ENCODE results near the gene SOBP. TPM values are rescaled to one million over a fixed set of nuclear protein-coding genes. Genes with fewer than 3 reads are reported as not detected.

SOBP gene
- total RNA-seq, 2 experiments from 2014 or later, result 0.05 to 0.17 TPM

DNA sequence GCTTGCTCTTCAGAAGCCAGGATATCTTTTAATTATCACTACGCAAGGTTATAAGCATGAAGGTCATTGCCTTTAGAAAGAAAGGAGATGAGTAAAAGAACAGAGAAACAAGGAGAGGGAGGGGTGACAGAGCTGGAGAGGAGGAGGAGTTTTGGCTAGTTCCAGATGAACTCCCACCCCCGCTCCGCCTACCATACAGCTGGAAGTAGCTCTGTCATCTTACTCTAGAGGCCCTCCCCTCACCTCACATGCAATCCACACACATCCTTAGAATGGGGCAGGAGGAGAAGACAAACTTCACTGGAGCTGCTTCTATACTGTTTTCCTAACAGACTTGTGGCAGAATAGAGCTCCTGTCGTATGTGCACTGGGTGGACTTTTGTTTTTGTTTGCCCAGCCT lies 189.5 kb downstream of the SOBP start:
- DNase-seq, result no peak

DNA sequence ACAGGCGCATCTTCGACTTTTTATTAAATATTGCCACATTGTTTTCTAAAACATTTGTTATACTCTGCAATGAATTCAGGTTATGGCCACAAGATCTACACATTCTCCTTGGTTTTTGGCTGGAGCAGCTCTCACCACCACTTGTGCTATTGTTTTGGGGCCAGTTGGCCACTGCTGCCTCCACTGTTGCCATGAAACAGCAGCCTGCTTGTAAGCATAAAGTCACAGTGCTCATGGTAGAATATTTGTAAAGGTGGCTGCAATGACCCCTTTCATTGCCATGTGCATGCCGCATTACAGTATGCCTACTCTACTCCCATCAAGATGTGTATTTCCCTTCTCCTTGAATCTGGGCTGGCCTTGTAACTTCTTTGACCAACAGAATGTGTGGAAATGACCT lies 192.8 kb downstream of the SOBP start:
- Mint-ChIP-seq H3K36me3 (ENCODE audit: low read depth) (no peaks in the 10 kb centered on the region), H3K27ac (no peak overlapping the region), H3K4me1 (ENCODE audit: low read depth) (no peaks in the 10 kb centered on the region), H3K9me3 (peaks cover 4% of the 10 kb centered on the region), H3K27me3 (peaks cover 4% of the 10 kb centered on the region), H3K4me3 (no peak overlapping the region)
- CTCF ChIA-PET, result no interaction called here
- Histone ChIP-seq H3K27ac (ENCODE audit: low read depth in 1 of 2, low read length in 2 of 2) (no peak overlapping the region), H3K27me3 (ENCODE audit: control insufficient read depth in 1 of 2, insufficient read depth in 2 of 2, low read length in 2 of 2) (no peaks in the 10 kb centered on the region), H3K4me3 (ENCODE audit: low read length) (no peak overlapping the region), H3K4me1 (ENCODE audit: insufficient read depth, low read length) (no peaks in the 10 kb centered on the region), H3K36me3 (ENCODE audit: insufficient read depth, low read length) (no peaks in the 10 kb centered on the region), H3K9me3 (ENCODE audit: control insufficient read depth in 1 of 2, insufficient read depth in 1 of 2, low read length in 2 of 2) (no peaks in the 10 kb centered on the region)
- no peak for DNase-seq
- POLR2A ChIA-PET, result no interaction called here
- ATAC-seq (ENCODE audit: poor library complexity), result no peak
- TF ChIP-seq, protein P1, sequence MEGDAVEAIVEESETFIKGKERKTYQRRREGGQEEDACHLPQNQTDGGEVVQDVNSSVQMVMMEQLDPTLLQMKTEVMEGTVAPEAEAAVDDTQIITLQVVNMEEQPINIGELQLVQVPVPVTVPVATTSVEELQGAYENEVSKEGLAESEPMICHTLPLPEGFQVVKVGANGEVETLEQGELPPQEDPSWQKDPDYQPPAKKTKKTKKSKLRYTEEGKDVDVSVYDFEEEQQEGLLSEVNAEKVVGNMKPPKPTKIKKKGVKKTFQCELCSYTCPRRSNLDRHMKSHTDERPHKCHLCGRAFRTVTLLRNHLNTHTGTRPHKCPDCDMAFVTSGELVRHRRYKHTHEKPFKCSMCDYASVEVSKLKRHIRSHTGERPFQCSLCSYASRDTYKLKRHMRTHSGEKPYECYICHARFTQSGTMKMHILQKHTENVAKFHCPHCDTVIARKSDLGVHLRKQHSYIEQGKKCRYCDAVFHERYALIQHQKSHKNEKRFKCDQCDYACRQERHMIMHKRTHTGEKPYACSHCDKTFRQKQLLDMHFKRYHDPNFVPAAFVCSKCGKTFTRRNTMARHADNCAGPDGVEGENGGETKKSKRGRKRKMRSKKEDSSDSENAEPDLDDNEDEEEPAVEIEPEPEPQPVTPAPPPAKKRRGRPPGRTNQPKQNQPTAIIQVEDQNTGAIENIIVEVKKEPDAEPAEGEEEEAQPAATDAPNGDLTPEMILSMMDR (IDR thresholded peaks at IDR 0.05), result no peak
- intact Hi-C loops (cut with DNase I, micrococcal nuclease), result no loop called here

More for the DNA sequence above, 189.5 kb downstream of the SOBP start:
- Mint-ChIP-seq H3K9me3 (peaks cover 4% of the 10 kb centered on the region), H3K27ac (no peak overlapping the region), H3K27me3 (peaks cover 4% of the 10 kb centered on the region), H3K4me3 (no peak overlapping the region), H3K36me3 (ENCODE audit: low read depth) (no peaks in the 10 kb centered on the region), H3K4me1 (ENCODE audit: low read depth) (peaks cover 4% of the 10 kb centered on the region)
- TF ChIP-seq, protein P1 (IDR thresholded peaks at IDR 0.05), result no peak
- POLR2A ChIA-PET, result interaction anchor here (0.6 kb wide), 1 partner anchor 29 kb away, joined by 3 read pairs; no protein-coding TSS in a partner anchor
- no peak for ATAC-seq (ENCODE audit: poor library complexity)
- Histone ChIP-seq H3K27me3 (ENCODE audit: control insufficient read depth in 1 of 2, insufficient read depth in 2 of 2, low read length in 2 of 2) (no peaks in the 10 kb centered on the region), H3K9me3 (ENCODE audit: control insufficient read depth in 1 of 2, insufficient read depth in 1 of 2, low read length in 2 of 2) (no peaks in the 10 kb centered on the region), H3K27ac (ENCODE audit: low read depth in 1 of 2, low read length in 2 of 2) (no peak overlapping the region), H3K4me3 (ENCODE audit: low read length) (no peak overlapping the region), H3K4me1 (ENCODE audit: insufficient read depth, low read length) (peaks cover 11% of the 10 kb centered on the region), H3K36me3 (ENCODE audit: insufficient read depth, low read length) (no peaks in the 10 kb centered on the region)
- intact Hi-C loops (cut with DNase I, micrococcal nuclease), result loop anchor here in 1 of 2 experiments (10.0 kb wide), 1 partner anchor 545 kb away; no protein-coding TSS in a partner anchor
- CTCF ChIA-PET, result interaction anchor here (0.7 to 1.5 kb wide), 3 partner anchors 9 to 188 kb away, joined by 3 to 4 read pairs (median 4); no protein-coding TSS in a partner anchor

DNA sequence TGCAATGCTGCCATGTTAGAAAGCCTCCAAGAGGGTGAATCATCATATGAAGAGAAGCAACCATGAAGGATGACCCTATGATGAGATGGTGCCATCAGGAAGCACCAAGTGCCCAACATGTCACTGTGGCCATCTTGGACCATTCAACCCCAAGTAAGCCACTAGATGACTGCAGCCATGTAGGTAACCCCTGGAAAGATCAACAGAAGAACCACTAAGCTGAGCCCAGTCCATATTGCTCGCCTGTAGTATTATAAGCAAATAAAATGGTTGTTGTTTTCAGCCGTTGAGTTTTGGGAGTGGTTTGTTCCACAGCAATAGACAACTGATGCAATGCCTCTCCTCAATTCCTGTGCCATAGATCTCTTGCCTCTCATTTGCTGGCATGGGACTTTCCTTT lies 193.3 kb downstream of the SOBP start:
- CTCF ChIA-PET, result no interaction called here
- no peak overlapping the region for H3K27ac Mint-ChIP-seq

More for the DNA sequence above, 193.3 kb downstream of the SOBP start:
- H3K27me3 ChIP-seq (ENCODE audit: control insufficient read depth in 1 of 2, insufficient read depth in 2 of 2, low read length in 2 of 2), result no peaks in the 10 kb centered on the region
- no peak overlapping the region for H3K4me3 ChIP-seq (ENCODE audit: low read length)
- ATAC-seq (ENCODE audit: poor library complexity) (no peak), DNase-seq (no peak)
- intact Hi-C loops (cut with DNase I, micrococcal nuclease), result no loop called here
- H3K36me3 ChIP-seq (ENCODE audit: insufficient read depth, low read length), result no peaks in the 10 kb centered on the region
- no peak overlapping the region for H3K27ac ChIP-seq (ENCODE audit: low read depth in 1 of 2, low read length in 2 of 2)
- peaks cover 4% of the 10 kb centered on the region for H3K27me3 Mint-ChIP-seq
- POLR2A ChIA-PET, result no interaction called here
- TF ChIP-seq, protein P1 (IDR thresholded peaks at IDR 0.05), result no peak
- H3K4me1 ChIP-seq (ENCODE audit: insufficient read depth, low read length), result no peaks in the 10 kb centered on the region
- no peaks in the 10 kb centered on the region for H3K9me3 ChIP-seq (ENCODE audit: control insufficient read depth in 1 of 2, insufficient read depth in 1 of 2, low read length in 2 of 2)
- no peaks in the 10 kb centered on the region for H3K4me1 Mint-ChIP-seq (ENCODE audit: low read depth)
- H3K4me3 Mint-ChIP-seq, result no peak overlapping the region
- H3K9me3 Mint-ChIP-seq, result peaks cover 4% of the 10 kb centered on the region
- no peaks in the 10 kb centered on the region for H3K36me3 Mint-ChIP-seq (ENCODE audit: low read depth)
